Activated CD8-positive, alpha-beta memory T cell treated with anti-CD3 and anti-CD28 coated beads, Interleukin-2, amount 50 U/mL, for 48 hours (primary cell): ENCODE measurements around the gene DNAH2.

Experiments
- DNase-seq: peaks from one replicate; pipeline ENCODE4 v3.0.0-alpha.2; 2020

DNAH2 gene, protein sequence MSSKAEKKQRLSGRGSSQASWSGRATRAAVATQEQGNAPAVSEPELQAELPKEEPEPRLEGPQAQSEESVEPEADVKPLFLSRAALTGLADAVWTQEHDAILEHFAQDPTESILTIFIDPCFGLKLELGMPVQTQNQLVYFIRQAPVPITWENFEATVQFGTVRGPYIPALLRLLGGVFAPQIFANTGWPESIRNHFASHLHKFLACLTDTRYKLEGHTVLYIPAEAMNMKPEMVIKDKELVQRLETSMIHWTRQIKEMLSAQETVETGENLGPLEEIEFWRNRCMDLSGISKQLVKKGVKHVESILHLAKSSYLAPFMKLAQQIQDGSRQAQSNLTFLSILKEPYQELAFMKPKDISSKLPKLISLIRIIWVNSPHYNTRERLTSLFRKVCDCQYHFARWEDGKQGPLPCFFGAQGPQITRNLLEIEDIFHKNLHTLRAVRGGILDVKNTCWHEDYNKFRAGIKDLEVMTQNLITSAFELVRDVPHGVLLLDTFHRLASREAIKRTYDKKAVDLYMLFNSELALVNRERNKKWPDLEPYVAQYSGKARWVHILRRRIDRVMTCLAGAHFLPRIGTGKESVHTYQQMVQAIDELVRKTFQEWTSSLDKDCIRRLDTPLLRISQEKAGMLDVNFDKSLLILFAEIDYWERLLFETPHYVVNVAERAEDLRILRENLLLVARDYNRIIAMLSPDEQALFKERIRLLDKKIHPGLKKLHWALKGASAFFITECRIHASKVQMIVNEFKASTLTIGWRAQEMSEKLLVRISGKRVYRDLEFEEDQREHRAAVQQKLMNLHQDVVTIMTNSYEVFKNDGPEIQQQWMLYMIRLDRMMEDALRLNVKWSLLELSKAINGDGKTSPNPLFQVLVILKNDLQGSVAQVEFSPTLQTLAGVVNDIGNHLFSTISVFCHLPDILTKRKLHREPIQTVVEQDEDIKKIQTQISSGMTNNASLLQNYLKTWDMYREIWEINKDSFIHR (N-terminal part only)

DNA sequence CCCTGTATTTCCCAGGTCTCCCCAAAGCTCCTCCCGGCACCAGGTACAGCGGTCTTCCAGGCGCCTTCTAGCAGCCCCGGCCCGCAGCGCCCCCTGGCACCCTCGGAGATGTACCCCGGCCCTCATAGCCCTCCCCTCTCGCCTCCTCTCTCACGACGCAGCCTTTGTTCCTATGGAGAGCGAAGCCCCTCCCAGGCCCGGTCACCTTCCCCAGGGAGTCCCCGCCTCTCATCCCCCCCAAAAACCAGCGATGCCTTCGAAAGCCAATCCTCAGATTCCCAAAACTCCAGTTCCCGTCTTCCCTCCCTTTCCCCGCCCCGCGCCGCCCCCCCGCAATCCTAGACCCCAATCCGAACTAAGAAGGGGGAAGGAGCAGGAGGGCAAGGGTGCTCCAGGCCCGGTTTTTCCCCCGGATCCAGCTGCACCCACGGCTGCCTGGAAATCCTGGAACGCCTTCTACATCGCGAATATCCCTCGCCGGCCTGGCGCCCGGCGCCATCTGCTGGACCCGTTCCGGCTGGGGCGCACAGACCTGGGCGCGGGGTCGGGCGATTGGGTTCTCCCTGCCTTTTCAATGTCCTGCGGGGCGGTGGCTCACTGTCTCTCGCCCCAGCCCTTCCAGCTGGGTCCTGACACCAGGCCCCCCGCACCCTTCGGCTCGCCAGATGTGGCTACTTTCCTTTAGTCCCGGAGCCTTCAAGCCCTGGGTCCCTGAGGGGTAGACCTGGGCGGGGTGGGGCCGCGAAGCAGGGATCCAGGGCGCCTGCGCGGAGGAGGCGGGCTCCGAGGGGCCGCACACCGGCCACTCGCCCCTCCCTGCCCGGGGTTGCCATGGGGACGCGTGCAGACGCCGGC is at the start of gene DNAH2:
DNAH2 (plus strand) TSS at position 844 of the 855 bp plus-strand sequence. CDS start 1,991 bp downstream, outside the sequence.
- DNase-seq = peak; percentile 82

DNA sequence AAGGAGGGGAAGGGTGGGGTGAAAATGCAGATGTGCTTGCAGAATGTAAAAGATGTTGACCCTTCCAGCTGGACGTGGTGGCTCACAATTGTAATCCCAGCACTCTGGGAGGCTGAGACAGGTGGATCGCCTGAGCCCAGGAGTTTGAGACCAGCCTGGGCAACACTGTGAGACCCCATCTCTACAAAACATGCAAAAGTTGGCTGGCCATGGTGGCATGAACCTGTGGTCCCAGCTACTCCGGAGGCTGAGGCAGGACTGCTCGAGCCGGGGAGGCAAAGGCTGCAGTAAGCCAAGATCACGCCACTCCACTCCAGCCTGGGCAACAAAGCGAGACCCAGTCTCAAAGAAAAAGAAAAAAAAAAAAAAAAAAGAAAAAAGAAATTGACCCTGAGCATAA is 49.1 kb upstream of the DNAH2 start:
- no peak for DNase-seq

DNA sequence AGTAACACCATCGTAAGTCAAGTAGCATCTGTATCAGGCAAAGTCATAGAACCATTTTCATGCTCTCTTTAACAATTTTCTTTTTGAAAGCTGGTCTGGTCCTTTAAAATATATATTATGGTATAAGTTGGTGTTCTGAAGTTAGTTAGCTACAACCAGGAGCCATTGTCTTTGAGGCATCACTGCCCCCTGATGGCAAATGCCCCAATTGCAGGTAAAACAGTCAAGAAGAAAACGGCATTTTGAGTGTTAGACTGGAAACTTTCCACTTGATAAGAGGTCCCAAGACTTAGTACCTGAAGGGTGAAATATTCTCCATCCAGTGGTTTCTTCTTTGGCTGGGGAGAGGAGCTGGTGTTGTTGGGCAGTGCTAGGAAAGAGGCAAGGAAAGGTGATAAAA is 44.3 kb upstream of the DNAH2 start:
- peak; percentile 80 for DNase-seq

DNA sequence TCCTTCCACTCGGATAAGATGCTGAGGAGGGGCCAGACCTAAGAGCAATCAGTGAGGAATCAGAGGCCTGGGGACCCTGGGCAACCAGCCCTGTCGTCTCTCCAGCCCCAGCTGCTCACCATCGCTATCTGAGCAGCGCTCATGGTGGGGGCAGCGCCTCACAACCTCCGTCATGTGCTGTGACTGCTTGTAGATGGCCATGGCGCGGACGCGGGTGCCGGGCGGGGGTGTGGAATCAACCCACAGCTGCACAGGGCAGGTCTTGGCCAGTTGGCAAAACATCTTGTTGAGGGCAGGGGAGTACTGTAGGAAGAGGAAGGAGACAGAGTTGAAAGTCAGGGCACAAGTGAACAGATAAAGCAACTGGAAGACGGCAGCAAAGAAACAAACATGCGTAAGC is 42.6 kb upstream of the DNAH2 start:
- no peak for DNase-seq

DNA sequence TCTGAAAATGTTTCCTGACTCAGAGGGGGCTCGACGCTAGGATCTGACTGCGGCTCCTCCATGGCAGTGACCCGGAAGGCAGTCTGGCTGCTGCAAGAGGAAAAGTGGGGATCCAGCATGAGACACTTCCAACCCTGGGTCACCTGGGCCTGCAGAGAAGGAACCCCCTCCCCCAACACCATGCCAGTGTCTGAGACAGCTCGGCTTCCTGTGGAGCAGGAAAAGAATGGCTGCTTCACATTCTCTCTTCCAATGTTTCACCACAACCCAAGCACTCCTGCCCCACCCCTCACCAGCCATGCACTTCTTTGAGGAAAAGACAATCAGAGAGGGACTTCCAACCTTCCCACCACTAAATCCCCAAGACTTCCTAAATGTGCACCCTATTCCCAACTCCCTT is 41.0 kb upstream of the DNAH2 start:
- DNase-seq = no peak

DNA sequence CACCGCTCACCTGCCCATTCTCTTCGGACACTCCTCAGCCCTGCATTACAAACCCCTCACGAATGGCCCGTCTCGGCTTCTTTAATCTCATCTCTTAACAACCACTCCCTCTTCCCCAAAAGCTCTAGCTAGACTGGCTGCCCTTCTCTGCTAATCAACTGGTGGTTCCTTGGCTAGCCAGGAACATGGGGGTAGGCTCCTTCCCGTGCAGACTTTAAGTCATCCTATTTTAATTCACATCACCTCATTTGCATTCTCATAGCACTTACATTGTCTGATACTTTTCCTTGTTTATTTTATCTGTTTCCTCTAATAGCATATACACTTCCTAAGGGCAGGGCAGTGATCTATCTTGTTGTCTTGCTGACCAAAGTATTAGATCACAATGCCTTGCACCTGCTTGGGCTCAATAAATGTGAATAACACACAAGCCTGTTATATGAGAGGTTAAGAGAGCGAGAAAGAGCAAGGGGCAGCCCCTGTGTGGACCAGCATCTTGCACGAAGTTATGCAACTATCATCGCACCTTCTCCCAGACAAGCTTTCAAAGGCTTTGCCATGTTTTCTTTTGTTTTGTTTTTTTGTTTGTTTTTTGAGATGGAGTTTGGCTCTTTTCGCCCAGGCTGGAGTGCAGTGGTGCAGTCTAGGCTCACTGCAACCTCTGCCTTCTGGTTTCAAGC is 40.0 kb upstream of the DNAH2 start:
- no peak for DNase-seq

DNA sequence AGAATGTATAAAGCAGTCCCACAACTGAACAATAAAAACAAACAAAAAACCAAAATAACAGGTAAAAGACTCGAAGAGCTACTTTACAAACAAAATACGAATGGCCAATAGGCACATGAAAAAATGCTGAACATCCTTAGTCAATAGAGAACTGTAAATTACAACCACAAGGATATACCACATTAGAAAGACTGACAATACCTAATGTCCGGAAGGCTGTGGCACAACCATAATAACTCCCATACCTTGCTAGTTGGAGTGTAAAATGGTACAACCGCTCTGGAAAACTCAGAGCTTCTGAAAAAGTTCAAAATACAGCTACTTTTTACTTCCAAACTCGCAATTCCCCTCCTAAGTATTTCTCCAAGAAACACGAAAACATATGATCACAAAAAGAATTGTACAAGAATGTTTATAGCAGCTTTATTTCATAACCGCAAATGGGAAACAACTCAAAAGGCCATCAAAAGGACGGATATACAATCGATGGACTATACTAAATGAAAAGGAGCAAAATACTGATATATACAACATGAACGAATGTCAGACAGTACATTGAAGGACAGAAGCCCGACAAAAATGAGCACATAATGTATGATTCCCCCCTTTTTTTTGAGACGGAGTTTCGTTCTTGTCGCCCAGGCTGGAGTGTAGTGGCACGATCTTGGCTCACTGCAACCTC is 32.6 kb upstream of the DNAH2 start:
- no peak for DNase-seq

DNA sequence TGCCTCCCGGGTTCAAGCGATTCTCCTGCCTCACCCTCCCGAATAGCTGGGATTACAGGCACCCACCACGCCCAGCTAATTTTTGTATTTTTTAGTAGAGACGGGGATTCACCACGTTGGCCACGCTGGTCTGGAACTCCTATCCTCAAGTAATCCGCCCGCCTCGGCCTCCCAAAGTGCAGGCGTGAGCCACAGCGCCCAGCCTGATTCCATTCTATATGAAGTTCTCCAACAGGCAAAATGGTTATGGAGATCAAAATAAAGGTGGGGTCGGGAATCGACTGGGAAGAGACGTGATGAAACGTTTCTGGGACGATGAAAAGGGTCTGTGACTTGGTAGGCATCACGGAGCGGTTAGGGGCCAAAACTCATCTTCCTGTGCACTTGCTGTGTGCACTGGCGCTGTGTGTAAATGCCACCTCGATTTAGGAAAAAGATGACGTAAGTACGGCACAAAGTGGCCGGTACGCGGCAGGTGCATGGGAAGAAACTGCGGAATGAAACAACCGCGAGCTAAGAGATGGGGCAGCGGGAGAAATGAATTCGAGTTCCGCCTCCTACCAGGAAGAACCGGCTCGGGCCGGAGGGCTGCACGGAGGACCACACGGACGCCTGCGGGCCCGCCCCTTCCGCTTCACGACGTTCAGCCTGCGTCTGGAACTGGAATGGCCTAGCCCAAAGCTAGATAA is 31.9 kb upstream of the DNAH2 start:
- DNase-seq = peak; percentile 93

DNA sequence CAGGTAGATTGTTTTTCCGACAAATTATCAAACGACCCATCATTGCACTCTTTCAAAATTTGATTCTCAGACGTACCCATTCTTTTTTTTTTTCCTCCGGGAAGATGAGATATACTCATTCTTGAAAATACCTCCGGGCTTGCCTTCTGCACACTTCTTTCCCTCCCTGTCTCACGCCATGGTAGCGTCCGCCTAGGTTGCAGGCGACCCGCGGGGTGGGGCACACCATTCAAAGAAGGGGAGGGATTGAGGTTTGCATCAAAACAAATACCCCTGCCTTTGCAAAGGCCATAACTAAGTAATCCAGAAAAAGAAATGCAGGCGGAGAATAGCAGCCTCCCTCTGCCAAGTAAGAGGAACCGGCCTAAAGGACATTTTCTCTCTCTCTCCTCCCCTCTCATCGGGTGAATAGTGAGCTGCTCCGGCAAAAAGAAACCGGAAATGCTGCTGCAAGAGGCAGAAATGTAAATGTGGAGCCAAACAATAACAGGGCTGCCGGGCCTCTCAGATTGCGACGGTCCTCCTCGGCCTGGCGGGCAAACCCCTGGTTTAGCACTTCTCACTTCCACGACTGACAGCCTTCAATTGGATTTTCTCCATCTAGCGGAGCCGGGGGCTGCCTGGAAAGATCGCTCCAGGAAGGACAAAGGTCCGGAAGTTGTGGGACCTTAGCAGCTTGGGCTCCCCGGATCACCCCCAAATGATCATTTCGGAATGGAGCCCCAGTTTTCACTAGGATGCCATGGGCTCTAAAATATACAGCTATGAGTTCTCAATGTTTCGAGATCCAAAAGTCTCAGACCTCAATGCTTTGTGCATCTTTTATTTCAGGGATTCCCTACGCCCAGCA is 31.1 kb upstream of the DNAH2 start:
- peak; percentile 83 for DNase-seq

DNA sequence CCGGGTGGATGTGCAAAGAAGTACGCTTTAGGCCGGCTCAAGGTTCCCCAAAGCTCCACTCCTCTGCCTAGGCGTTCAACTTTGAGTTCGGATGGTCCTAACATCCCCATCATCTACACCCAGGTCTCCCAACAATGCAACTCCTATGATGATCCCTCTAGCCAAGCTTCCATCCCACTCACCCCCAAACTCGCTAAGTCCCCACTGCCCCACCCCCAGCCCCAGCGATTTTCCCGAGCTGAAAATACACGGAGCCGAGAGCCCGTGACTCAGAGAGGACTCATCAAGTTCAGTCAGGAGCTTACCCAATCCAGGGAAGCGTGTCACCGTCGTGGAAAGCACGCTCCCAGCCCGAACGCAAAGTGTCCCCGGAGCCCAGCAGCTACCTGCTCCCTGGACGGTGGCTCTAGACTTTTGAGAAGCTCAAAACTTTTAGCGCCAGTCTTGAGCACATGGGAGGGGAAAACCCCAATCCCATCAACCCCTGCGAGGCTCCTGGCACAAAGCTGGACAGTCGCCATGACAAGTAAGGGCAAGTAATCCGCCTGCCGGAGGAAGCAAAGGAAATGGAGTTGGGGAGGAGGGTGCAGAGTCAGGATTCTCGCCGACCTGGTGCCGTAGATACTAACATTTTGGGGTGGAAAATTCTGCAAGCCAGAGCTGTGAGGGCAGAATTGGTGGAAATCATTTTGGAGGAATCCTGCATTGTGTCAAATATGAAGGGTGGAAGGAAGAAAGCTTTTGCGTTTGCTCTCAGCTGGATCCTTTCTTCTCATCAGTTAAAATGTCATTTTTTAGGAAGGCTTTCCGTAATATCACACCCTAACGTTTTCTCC is 30.3 kb upstream of the DNAH2 start, which contains the start of gene TP53:
TP53 (minus strand) TSS at position 419 of the 836 bp plus-strand sequence. CDS start 10,896 bp downstream, outside the sequence.
- DNase-seq = peak; percentile 90

DNA sequence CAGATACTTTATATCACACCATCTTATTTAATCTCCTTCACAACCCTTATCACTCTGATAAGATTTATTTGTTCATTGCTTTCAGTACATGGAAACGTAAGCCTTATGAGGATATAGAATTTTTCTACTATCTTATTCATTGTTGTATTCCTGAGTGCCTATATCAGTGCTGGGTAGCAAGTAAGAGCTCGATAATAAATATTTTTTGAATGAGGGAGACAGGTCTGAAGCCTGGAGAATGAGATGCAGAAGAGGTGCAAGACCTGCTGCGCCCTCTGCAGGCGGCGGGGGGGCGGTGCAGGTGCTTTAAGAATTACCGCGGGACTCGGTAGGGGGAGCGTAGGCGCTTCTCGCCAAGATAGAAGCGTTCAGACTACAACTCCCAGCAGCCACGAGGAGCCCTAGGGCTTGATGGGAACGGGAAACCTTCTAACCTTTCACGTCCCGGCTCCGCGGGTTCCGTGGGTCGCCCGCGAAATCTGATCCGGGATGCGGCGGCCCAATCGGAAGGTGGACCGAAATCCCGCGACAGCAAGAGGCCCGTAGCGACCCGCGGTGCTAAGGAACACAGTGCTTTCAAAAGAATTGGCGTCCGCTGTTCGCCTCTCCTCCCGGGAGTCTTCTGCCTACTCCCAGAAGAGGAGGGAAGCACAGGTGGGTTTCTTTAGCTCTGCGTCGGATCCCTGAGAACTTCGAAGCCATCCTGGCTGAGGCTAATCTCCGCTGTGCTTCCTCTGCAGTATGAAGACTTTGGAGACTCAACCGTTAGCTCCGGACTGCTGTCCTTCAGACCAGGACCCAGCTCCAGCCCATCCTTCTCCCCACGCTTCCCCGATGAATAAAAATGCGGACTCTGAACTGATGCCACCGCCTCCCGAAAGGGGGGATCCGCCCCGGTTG is 29.4 kb upstream of the DNAH2 start, which contains the start of gene WRAP53:
WRAP53 (plus strand) TSS at position 570 of the 900 bp plus-strand sequence; CDS start at position 742, 172 bp downstream.
- peak; percentile 98 for DNase-seq

DNA sequence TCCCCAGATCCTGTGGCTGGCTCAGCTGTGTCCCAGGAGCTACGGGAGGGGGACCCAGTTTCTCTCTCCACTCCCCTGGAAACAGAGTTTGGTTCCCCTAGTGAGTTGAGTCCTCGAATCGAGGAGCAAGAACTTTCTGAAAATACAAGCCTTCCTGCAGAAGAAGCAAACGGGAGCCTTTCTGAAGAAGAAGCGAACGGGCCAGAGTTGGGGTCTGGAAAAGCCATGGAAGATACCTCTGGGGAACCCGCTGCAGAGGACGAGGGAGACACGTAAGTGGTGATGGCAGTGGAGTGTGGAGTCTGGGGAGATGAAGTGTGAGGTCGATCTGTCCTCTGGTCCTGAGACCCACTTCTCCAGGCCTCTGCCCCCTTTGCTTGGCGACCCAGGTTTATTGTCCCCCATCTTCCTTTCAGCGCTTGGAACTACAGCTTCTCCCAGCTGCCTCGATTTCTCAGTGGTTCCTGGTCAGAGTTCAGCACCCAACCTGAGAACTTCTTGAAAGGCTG is 28.7 kb upstream of the DNAH2 start:
- DNase-seq = no peak

DNA sequence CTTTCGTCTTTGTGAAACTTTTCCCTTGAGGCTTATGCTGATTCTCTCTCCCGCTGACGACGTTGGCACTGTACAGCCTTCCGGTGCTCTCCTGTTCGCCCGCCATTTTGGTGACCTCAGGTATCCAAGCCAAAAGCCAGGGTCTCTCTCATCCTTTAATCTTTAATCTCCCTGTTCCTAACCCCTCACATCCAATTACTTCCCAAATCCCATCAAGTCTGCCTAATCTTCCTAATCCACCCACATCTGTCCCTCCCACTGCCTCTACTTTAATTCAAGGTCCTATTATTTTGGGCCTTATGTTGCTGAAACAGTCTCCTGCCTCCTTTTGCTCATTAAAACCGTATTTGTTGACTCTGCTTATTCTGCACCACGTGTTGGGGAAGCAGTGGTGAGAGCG is 22.0 kb upstream of the DNAH2 start:
- DNase-seq = no peak

DNA sequence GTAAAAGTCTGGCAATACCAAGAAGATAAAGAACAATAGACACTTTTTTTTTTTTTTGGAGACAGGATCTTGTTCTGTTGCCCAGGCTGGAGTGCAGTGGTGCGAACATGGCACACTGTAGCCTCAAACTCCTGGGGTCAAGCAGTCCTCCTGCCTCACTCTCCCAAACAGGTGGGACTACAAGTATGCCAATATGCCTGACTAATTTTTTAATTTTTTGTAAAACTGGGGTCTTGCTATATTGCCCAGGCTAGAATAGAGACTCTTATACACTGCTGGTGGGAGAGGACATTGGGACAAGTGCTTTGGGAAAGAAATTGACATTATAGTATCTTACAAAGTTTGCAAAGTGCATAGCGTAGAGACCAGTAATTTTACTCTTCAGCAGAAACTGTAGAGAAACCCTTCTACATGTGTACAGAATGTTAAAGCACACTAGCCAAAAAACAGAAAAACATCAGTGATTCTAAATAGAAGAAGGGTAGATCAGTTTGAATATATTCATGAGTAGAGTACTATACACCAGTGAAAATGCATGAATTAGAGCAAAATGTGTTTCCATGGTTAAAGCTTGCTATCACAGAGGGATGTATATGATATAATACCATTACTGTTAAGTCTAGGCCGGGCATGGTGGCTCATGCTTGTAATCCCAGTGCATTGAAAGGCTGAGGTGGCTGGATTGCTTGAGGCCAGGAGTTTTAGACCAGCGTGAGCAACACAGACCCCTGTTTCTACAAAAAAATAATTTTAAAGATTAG is 19.5 kb upstream of the DNAH2 start:
- DNase-seq = no peak

DNA sequence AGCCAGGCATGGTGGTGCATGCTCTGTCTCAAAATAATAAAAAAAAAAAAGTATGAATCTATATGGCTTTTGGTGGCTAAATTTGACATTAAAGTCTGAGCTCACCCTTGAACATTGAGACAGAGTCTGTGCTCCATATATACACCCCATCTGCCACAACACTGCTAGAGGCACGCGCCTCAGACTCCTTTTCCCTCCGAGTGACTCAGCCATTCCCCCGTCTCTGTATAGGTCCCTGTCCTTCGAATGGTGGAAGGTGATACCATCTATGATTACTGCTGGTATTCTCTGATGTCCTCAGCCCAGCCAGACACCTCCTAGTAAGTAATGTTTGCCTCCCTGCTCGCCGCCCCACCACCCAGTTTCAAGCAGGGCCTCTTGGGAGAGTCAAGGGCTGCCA is 17.0 kb upstream of the DNAH2 start:
- DNase-seq = no peak

DNA sequence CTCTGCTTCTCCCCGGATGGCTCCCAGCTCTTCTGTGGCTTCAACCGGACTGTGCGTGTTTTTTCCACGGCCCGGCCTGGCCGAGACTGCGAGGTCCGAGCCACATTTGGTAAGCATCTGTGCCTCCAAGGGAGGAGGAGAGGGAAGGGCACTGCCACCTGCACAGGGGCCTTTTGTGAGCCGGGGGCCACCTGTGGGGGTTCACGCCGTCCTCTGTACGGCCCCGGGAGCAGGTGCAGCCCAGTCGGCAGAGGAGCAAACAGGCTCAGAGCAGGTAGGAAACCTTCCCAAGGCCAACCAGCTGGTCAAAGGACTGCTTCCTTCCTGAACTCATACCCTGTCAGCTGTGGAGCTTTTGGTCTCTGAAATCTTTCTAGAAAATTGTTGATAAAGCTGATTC is 15.9 kb upstream of the DNAH2 start:
- no peak for DNase-seq

DNA sequence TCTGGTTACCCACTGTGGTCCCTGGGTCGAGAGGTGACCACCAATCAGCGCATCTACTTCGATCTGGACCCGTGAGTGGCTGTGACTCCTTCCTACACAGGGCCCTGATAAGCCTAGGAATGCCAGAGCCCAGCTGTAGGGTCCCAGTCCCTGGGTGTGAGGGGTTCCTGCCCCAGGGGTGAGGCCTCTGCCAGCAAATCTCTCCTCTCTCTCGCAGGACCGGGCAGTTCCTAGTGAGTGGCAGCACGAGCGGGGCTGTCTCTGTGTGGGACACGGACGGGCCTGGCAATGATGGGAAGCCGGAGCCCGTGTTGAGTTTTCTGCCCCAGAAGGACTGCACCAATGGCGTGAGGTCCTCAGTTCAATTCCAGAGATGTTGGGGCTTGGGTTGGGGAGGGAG is 14.8 kb upstream of the DNAH2 start:
- no peak for DNase-seq
